Natural killer cell (primary cell): ENCODE results near the gene CEP43. TPM values are rescaled to one million over a fixed set of nuclear protein-coding genes. Genes with fewer than 3 reads are reported as not detected.

Experiments used
- ATAC-seq, 3 donors: fragments of 150-1000 bp in 2 of 3; fragments of 200-7000 bp in 1 of 3; cut with Tn5 transposase; 1 replicate in 1 of 3; 2 replicates in 2 of 3; pipeline ENCODE4 v1.10.0; 2021; ENCODE audit warnings: mild to moderate bottlenecking in 2 of 3, moderate library complexity in 2 of 3
- DNase-seq, 2 donors: peaks; one replicate each; pipeline versions ENCODE4 v3.0.0 to v3.0.0-alpha.2; 2013 to 2021; ENCODE audit warnings: mixed read lengths in 1 of 2
- H3K27ac ChIP-seq: one replicate; pipeline ENCODE4 v1.5.1; 2013; ENCODE audit warnings: mild to moderate bottlenecking, low read length
- H3K27me3 ChIP-seq: one replicate; pipeline ENCODE4 v1.6.1; 2013; ENCODE audit warnings: low read length; ENCODE audit not compliant: control insufficient read depth, insufficient read depth
- H3K36me3 ChIP-seq: one replicate; pipeline ENCODE4 v1.6.1; 2013; ENCODE audit warnings: low read length; ENCODE audit not compliant: control insufficient read depth, insufficient read depth
- H3K4me1 ChIP-seq: one replicate; pipeline ENCODE4 v1.6.1; 2013; ENCODE audit warnings: low read length; ENCODE audit not compliant: control insufficient read depth, insufficient read depth
- H3K4me3 ChIP-seq: one replicate; pipeline ENCODE4 v1.5.1; 2013; ENCODE audit warnings: low read length
- H3K9me3 ChIP-seq: one replicate; pipeline ENCODE4 v1.6.1; 2013; ENCODE audit warnings: low read length; ENCODE audit not compliant: control insufficient read depth, insufficient read depth
- H3K27ac Mint-ChIP-seq, 2 donors: one replicate each; pipeline ENCODE4 v1.8.0; 2022; ENCODE audit warnings: mild to moderate bottlenecking in 2 of 2, mixed read lengths in 2 of 2, moderate library complexity in 1 of 2
- H3K27me3 Mint-ChIP-seq, 2 donors: one replicate each; pipeline ENCODE4 v1.8.0; 2022; ENCODE audit warnings: low read depth in 2 of 2, mixed read lengths in 2 of 2
- H3K36me3 Mint-ChIP-seq: one replicate; pipeline ENCODE4 v1.8.0; 2022; ENCODE audit warnings: mixed read lengths
- H3K4me1 Mint-ChIP-seq, 2 donors: one replicate each; pipeline ENCODE4 v1.8.0; 2022; ENCODE audit warnings: mixed read lengths in 2 of 2
- H3K4me3 Mint-ChIP-seq: one replicate; pipeline ENCODE4 v1.8.0; 2022; ENCODE audit warnings: mild to moderate bottlenecking, moderate library complexity, mixed read lengths
- H3K9me3 Mint-ChIP-seq, 2 donors: one replicate each; pipeline ENCODE4 v1.8.0; 2022; ENCODE audit warnings: mixed read lengths in 2 of 2
- CTCF ChIP-seq: fragments of 200-600 bp; IDR thresholded peaks from one replicate; pipeline ENCODE4 v1.8.0; 2022; ENCODE audit warnings: antibody characterized with exemption
- WGBS: methylation state at CpG from one replicate; pipeline ENCODE4 v1.1.7; 2013; ENCODE audit warnings: missing lambda C conversion rate; ENCODE audit not compliant: insufficient coverage; 5-methylcytosine and 5-hydroxymethylcytosine counted together
- intact Hi-C: fragments of 100-400 bp; cut with micrococcal nuclease; formaldehyde crosslinking; loops from one replicate; pipeline ENCODE4 v1.14.2; 2022
- total RNA-seq, 4 donors: library from RNA; stranded (reverse); fragments of 120-200 nt in 1 of 4; gene quantifications; one replicate each; pipeline versions ENCODE4 v1.2.3 to v1.2.4, GENCODE V29; 2013 to 2022

Gene CEP43
- total RNA-seq, 3 donors from 2014 or later (not counting 1 experiment from before 2014, with no cell fraction given): 13.5 to 17.0 (median 15.4) TPM

GRCh38 chr6:167005350-167006159 lies 6.4 kb downstream of the CEP43 start:
- Mint-ChIP-seq H3K4me1 (peaks cover 14 to 18% of the 10 kb centered on the region in 2 donors), H3K4me3 (no peak overlapping the region), H3K9me3 (no peaks in the 10 kb centered on the region), H3K27me3 (no peaks in the 10 kb centered on the region), H3K27ac (no peak overlapping the region), H3K36me3 (no peaks in the 10 kb centered on the region)
- WGBS: 99% methylated on average over 12 of the region's 12 CpGs
- ATAC-seq (no peak), DNase-seq (no peak)
- Histone ChIP-seq H3K4me1 (no peaks in the 10 kb centered on the region), H3K27ac (no peak overlapping the region), H3K4me3 (no peak overlapping the region), H3K9me3 (no peaks in the 10 kb centered on the region), H3K27me3 (no peaks in the 10 kb centered on the region), H3K36me3 (peaks cover 22% of the 10 kb centered on the region)
- intact Hi-C loops: loop anchor here (10.0 kb wide), 1 partner anchor 381 kb away; the partner anchor contains the start of gene RPS6KA2
- TF ChIP-seq CTCF: no peak

GRCh38 chr6:167007985-167008384 lies 8.8 kb downstream of the CEP43 start:
- no peak for ATAC-seq
- Mint-ChIP-seq H3K4me3 (no peak overlapping the region), H3K36me3 (no peaks in the 10 kb centered on the region), H3K27me3 (no peaks in the 10 kb centered on the region), H3K27ac (no peak overlapping the region), H3K4me1 (peaks cover 0 to 4% of the 10 kb centered on the region in 2 donors), H3K9me3 (no peaks in the 10 kb centered on the region)
- Histone ChIP-seq H3K27me3 (no peaks in the 10 kb centered on the region), H3K36me3 (peaks cover 33% of the 10 kb centered on the region), H3K4me1 (no peaks in the 10 kb centered on the region), H3K27ac (no peak overlapping the region), H3K4me3 (no peak overlapping the region), H3K9me3 (no peaks in the 10 kb centered on the region)
- WGBS: 96% methylated on average over 2 of the region's 4 CpGs
- TF ChIP-seq CTCF: no peak
- no peak for DNase-seq
- intact Hi-C loops: loop anchor here (10.0 kb wide), 1 partner anchor 383 kb away; the partner anchor contains the start of gene RPS6KA2

- DNase-seq: no peak
- intact Hi-C loops: no loop called here
- no peaks in the 10 kb centered on the region for H3K36me3 Mint-ChIP-seq
- no peak overlapping the region for H3K27ac Mint-ChIP-seq
- no peaks in the 10 kb centered on the region for H3K27me3 ChIP-seq
- WGBS: 94% methylated on average over 1 of the region's 1 CpG
- H3K9me3 Mint-ChIP-seq: no peaks in the 10 kb centered on the region
- H3K4me3 Mint-ChIP-seq: no peak overlapping the region
- H3K9me3 ChIP-seq: no peaks in the 10 kb centered on the region
- no peaks in the 10 kb centered on the region for H3K4me1 Mint-ChIP-seq
- no peak for TF ChIP-seq CTCF
- no peak overlapping the region for H3K4me3 ChIP-seq
- no peaks in the 10 kb centered on the region for H3K27me3 Mint-ChIP-seq
- peaks cover 25% of the 10 kb centered on the region for H3K36me3 ChIP-seq
- H3K27ac ChIP-seq: no peak overlapping the region
- ATAC-seq: no peak
- H3K4me1 ChIP-seq: no peaks in the 10 kb centered on the region
These were observed 13.9 kb downstream of the CEP43 start for GRCh38 chr6:167013067-167013466.
